Caco-2 (cell line): ENCODE data around the gene PHYHIPL. TPM values are rescaled to one million over a fixed set of nuclear protein-coding genes. Genes with fewer than 3 reads are reported as not detected.

Experiments used
- BruUV-seq: library from RNA; stranded (reverse); fragments of 400-500 nt; replicated peaks from 2 replicates; lab custom pipeline; 2021; lab: Mats Ljungman, UMichigan
- CTCF ChIA-PET: fragments of 300-600 bp; sonication (Branson Sonifier 250); formaldehyde crosslinking; loops from one replicate; lab custom pipeline; 2022; ENCODE audit warnings: antibody characterized with exemption; lab: Charles Lee
- POLR2A ChIA-PET: fragments of 300-600 bp; sonication (Branson Sonifier 250); formaldehyde crosslinking; loops from one replicate; lab custom pipeline; 2022; ENCODE audit warnings: antibody characterized with exemption; lab: Charles Lee
- DNase-seq, 2 experiments: peaks; one replicate each; pipeline versions ENCODE4 v3.0.0 to v3.0.0-alpha.2; 2020 to 2022
- H3K27me3 ChIP-seq: replicated peaks from 2 replicates; pipeline ENCODE4 v1.6.0; 2011; ENCODE audit warnings: low read length; ENCODE audit not compliant: control insufficient read depth, insufficient read depth
- H3K36me3 ChIP-seq: 2 replicates; pipeline ENCODE4 v1.5.1; 2011; ENCODE audit warnings: low read length; ENCODE audit not compliant: control insufficient read depth, insufficient read depth
- H3K4me1 ChIP-seq: fragments of 250-450 bp; sonication (Bioruptor Pico); 2 replicates; pipeline ENCODE4 v1.5.1; 2020; ENCODE audit warnings: mild to moderate bottlenecking
- H3K4me3 ChIP-seq: 2 replicates; pipeline ENCODE4 v1.5.1; 2011; ENCODE audit warnings: low read depth, mild to moderate bottlenecking, control low read depth, low read length
- H3K9me3 ChIP-seq: fragments of 250-450 bp; sonication (Bioruptor Pico); 2 replicates; pipeline ENCODE4 v1.5.1; 2020; ENCODE audit warnings: mild to moderate bottlenecking, moderate library complexity
- H3K27ac Mint-ChIP-seq: one replicate; pipeline ENCODE4 v1.8.0; 2022; ENCODE audit warnings: mixed read lengths; ENCODE audit not compliant: unreplicated experiment
- H3K27me3 Mint-ChIP-seq: one replicate; pipeline ENCODE4 v1.8.0; 2022; ENCODE audit warnings: mixed read lengths; ENCODE audit not compliant: insufficient read depth, unreplicated experiment
- H3K36me3 Mint-ChIP-seq: one replicate; pipeline ENCODE4 v1.8.0; 2022; ENCODE audit warnings: mild to moderate bottlenecking, mixed read lengths; ENCODE audit not compliant: insufficient read depth, unreplicated experiment
- H3K4me1 Mint-ChIP-seq: one replicate; pipeline ENCODE4 v1.8.0; 2022; ENCODE audit warnings: low read depth, mixed read lengths; ENCODE audit not compliant: unreplicated experiment
- H3K4me3 Mint-ChIP-seq: one replicate; pipeline ENCODE4 v1.8.0; 2022; ENCODE audit warnings: mild to moderate bottlenecking, moderate library complexity, mixed read lengths; ENCODE audit not compliant: unreplicated experiment
- H3K9me3 Mint-ChIP-seq: one replicate; pipeline ENCODE4 v1.8.0; 2022; ENCODE audit warnings: mixed read lengths; ENCODE audit not compliant: unreplicated experiment
- CTCF ChIP-seq, 2 experiments: fragments of 200-600 bp in 1 of 2; IDR thresholded peaks; 1 replicate in 1 of 2; 2 replicates in 1 of 2; pipeline versions ENCODE4 v1.5.1 to v1.8.0; 2011 to 2022; ENCODE audit warnings: antibody characterized with exemption in 1 of 2, control low read depth in 1 of 2, inconsistent platforms in 1 of 2, low read depth in 1 of 2, low read length in 1 of 2, mild to moderate bottlenecking in 1 of 2, moderate library complexity in 1 of 2; ENCODE audit not compliant: insufficient read depth in 1 of 2, severe bottlenecking in 1 of 2, unreplicated experiment in 1 of 2
- intact Hi-C: fragments of 100-400 bp; cut with micrococcal nuclease; formaldehyde crosslinking; loops from one replicate; pipeline ENCODE4 v1.10.0; 2022; ENCODE audit not compliant: unreplicated experiment
- total RNA-seq: library from RNA; stranded (reverse); gene quantifications from 2 replicates; pipeline ENCODE4 v1.2.3, GENCODE V29; 2022

Gene PHYHIPL
- total RNA-seq, 1 experiment from 2014 or later: 48.1 TPM

GRCh38 chr10:59175538-59176240 lies 754 bp upstream of the PHYHIPL start:
- Mint-ChIP-seq H3K27me3 (no peaks in the 10 kb centered on the region), H3K27ac (peak overlapping the region; percentile 60), H3K36me3 (peaks cover 16% of the 10 kb centered on the region), H3K4me1 (peaks cover 21% of the 10 kb centered on the region), H3K9me3 (no peaks in the 10 kb centered on the region), H3K4me3 (peak overlapping the region; percentile 90)
- DNase-seq: peak in 1 of 2 experiments; percentile 56
- H3K27me3 ChIP-seq: no peaks in the 10 kb centered on the region
- CTCF ChIA-PET: interaction anchor here (0.6 to 1.4 kb wide), 3 partner anchors 48 to 223 kb away, joined by 4 to 6 read pairs (median 4); no protein-coding TSS in a partner anchor
- POLR2A ChIA-PET: interaction anchor here (0.6 to 1.1 kb wide), 4 partner anchors 174 to 540 kb away, joined by 3 to 4 read pairs (median 4); no protein-coding TSS in a partner anchor
- TSS peak; percentile 52 for BruUV-seq
- peak overlapping the region; percentile 97 for H3K4me3 ChIP-seq
- H3K9me3 ChIP-seq: no peaks in the 10 kb centered on the region
- TF ChIP-seq CTCF (IDR thresholded peaks at IDR 0.05; ENCODE audit: insufficient read depth in 1 of 2, low read depth in 1 of 2, low read length in 1 of 2, severe bottlenecking in 1 of 2, unreplicated experiment in 1 of 2): no peak
- peaks cover 2% of the 10 kb centered on the region; the same call in 1 of the 2 replicates for H3K36me3 ChIP-seq
- H3K4me1 ChIP-seq: peaks cover 39% of the 10 kb centered on the region
- intact Hi-C loops: loop anchor here (1.0 to 10.0 kb wide), 9 partner anchors 49 to 661 kb away; partner anchors contain the start of gene BICC1

- POLR2A ChIA-PET: interaction anchor here (1.0 kb wide), 1 partner anchor 175 kb away, joined by 4 read pairs; no protein-coding TSS in a partner anchor
- H3K27ac Mint-ChIP-seq: peak overlapping the region; percentile 60
- no peaks in the 10 kb centered on the region for H3K27me3 ChIP-seq
- H3K36me3 Mint-ChIP-seq: peaks cover 16% of the 10 kb centered on the region
- H3K4me3 Mint-ChIP-seq: peak overlapping the region; percentile 90
- peaks cover 2% of the 10 kb centered on the region; the same call in 1 of the 2 replicates for H3K36me3 ChIP-seq
- peak overlapping the region; percentile 97 for H3K4me3 ChIP-seq
- intact Hi-C loops: loop anchor here (1.0 to 10.0 kb wide), 8 partner anchors 50 to 662 kb away; partner anchors contain the start of gene BICC1
- CTCF ChIA-PET: interaction anchor here (0.6 to 1.4 kb wide), 3 partner anchors 50 to 419 kb away, joined by 3 to 4 read pairs (median 4); no protein-coding TSS in a partner anchor
- peaks cover 28% of the 10 kb centered on the region for H3K4me1 Mint-ChIP-seq
- H3K4me1 ChIP-seq: peaks cover 35% of the 10 kb centered on the region
- no peaks in the 10 kb centered on the region for H3K27me3 Mint-ChIP-seq
- DNase-seq: peak; percentile 72 to 85
- peak; percentile 25 to 50 for TF ChIP-seq CTCF (IDR thresholded peaks at IDR 0.05; ENCODE audit: insufficient read depth in 1 of 2, low read depth in 1 of 2, low read length in 1 of 2, severe bottlenecking in 1 of 2, unreplicated experiment in 1 of 2)
- no peaks in the 10 kb centered on the region for H3K9me3 Mint-ChIP-seq
- BruUV-seq: no TSS peak
- no peaks in the 10 kb centered on the region for H3K9me3 ChIP-seq
Measured at GRCh38 chr10:59177031-59177797, 771 bp downstream of the PHYHIPL start.

- H3K4me1 Mint-ChIP-seq: peaks cover 27% of the 10 kb centered on the region
- ChIA-PET CTCF (interaction anchor here (0.6 to 1.0 kb wide), 3 partner anchors 225 to 419 kb away, joined by 3 to 4 read pairs (median 3); no protein-coding TSS in a partner anchor), POLR2A (no interaction called here)
- Histone ChIP-seq H3K4me3 (peak overlapping the region; percentile 97), H3K27me3 (no peaks in the 10 kb centered on the region), H3K4me1 (peaks cover 29% of the 10 kb centered on the region), H3K9me3 (no peaks in the 10 kb centered on the region), H3K36me3 (peaks cover 2% of the 10 kb centered on the region; the same call in 1 of the 2 replicates)
- TSS peak; percentile 27 for BruUV-seq
- TF ChIP-seq CTCF (IDR thresholded peaks at IDR 0.05; ENCODE audit: insufficient read depth in 1 of 2, low read depth in 1 of 2, low read length in 1 of 2, severe bottlenecking in 1 of 2, unreplicated experiment in 1 of 2): no peak
- intact Hi-C loops: loop anchor here (1.0 to 10.0 kb wide), 8 partner anchors 49 to 663 kb away; partner anchors contain the start of gene BICC1
- H3K27ac Mint-ChIP-seq: peak overlapping the region; percentile 60
- peak overlapping the region; percentile 90 for H3K4me3 Mint-ChIP-seq
- no peak for DNase-seq
- H3K27me3 Mint-ChIP-seq: no peaks in the 10 kb centered on the region
- H3K36me3 Mint-ChIP-seq: peaks cover 16% of the 10 kb centered on the region
- no peaks in the 10 kb centered on the region for H3K9me3 Mint-ChIP-seq
Measured at GRCh38 chr10:59177836-59178235, 1.4 kb downstream of the PHYHIPL start.
